ENCODE data around the gene PP2D1.
A peak's percentile ranks its signal among the peaks of the same experiment; 100 is the strongest.
"Not testable (repeated sequence)": the region's sequence is repeated elsewhere in the genome, so short reads cannot be mapped to it uniquely, and the experiment has no call there.

Gene PP2D1

DNA sequence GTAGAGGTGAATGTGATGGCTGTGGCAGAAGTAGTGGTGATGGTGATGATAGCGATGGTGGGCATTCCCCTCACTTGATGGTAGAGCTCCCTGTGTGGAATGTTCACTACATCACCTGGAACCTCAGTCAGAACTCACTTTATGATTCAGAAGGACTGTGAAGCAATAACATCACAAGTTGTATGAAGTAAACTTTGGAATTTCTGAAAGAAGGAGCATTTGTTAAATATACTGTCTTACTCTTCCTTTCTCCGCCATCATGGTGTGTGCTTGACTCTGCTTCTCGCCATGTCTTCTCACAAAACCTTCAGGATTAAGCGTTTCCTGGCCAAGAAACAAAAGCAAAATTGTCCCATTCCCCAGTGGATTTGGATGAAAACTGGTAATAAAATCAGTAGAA is at the start of gene PP2D1:
Gene PP2D1, minus strand, starts transcription at position 101 of the 400 bp plus-strand sequence. CDS start 192 bp downstream, outside the sequence.
- DNase-seq (ENCODE audit: low spot score) (no peak), FAIRE-seq (no peak)

- no peak for FAIRE-seq
- DNase-seq (ENCODE audit: low spot score): no peak
These were observed 49.1 kb upstream of the PP2D1 start for GRCh38 chr3:20060974-20061685.

DNA sequence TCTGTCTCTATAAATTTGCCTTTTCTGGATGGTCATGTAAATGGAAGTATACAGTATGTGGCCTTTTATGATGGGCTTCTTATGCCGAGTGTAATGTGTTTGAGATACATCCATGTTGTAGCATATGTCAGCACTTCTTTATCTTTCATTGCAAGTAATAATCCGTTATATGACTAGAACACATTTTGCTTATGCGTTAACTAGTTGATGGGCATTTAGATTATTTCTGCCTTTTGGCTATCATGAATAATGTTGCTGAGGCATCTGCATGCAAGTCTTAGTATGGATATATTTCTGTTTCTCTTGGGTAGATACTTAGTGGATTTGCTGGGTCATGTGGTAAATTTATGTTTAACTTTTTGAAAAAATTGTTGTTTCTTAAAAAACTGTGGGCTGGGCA is 47.9 kb upstream of the PP2D1 start:
- FAIRE-seq (no peak), DNase-seq (ENCODE audit: low spot score) (no peak)

DNA sequence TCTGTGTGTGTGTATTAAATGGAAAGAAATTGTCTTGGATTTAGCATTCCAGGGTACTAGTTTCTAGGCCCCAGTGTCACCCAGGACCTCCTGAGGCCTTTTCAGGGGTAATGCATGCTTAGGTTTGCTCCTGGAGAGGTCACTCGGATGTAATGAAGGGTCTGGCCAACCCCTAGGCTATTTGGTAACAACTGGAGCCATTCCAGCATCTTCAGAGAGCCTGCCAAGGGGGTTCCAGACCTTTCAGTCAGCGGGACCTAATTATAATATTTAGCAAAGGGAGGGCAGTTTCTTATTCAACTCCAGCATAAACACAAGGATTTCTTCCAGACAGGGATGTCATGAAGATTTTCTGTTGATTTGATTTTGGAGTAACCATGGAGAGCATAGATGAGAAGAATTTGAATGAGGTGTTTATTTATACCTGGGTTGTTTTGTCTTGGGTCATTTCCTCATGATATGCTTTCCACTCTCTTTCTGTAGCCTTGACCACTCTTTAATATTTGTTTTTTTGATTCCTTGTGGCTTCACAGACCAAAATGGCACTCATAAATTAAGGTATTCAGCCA is 45.6 kb upstream of the PP2D1 start:
- DNase-seq (ENCODE audit: low spot score): no peak

GRCh38 chr3:20056725-20057611 is 44.9 kb upstream of the PP2D1 start:
- DNase-seq (ENCODE audit: low spot score) (peak; percentile 45), FAIRE-seq (no peak)

More for the DNA sequence above, 45.6 kb upstream of the PP2D1 start:
- no peak for FAIRE-seq

- no peak for FAIRE-seq
- no peak for DNase-seq (ENCODE audit: low spot score)
These were observed 43.8 kb upstream of the PP2D1 start for GRCh38 chr3:20055842-20056241.

- DNase-seq (ENCODE audit: low spot score) (no peak), FAIRE-seq (no peak)
These were observed 43.1 kb upstream of the PP2D1 start for GRCh38 chr3:20055020-20055775.

DNA sequence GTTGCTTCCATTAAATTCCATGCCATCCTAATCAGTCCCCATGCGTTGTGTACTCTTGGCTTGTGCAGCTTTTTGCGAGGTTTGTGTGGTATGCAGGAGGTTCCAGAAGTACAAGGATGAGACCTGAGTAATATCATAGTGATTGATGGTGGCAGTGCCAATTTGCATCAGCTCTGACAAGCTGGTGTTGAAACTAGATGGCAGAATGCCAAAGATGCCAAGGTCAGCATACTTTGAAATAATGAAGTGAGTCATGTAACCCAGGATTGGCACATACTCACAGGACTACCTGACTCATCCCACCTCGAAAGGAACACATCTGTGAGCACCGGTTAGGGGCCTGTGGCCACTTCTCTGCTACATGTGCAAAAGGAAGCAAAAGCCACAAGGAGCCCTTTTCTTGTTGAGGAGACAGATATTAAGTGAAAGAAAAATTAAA is 42.5 kb upstream of the PP2D1 start:
- peak; percentile 37 for FAIRE-seq

DNA sequence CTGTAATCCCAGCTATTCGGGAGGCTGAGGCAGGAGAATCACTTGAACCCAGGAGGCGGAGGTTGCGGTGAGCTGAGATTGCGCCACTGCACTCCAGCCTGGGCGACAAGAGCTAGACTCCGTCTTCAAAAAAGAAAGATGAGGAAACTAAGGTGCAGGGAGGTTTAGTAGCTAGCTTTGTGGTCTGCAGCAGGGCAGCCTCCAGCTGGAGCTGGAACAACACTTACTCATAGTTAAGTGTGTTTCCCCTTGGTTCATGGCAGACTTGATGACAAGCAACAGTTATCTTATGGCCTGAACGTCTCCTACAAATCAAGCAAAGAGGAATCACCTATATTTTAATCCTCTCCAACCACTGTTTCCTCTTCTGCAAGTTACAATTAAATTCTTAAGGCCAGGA is 40.8 kb upstream of the PP2D1 start:
- FAIRE-seq (no peak), DNase-seq (ENCODE audit: low spot score) (no peak)

More for the DNA sequence above, 42.5 kb upstream of the PP2D1 start:
- DNase-seq (ENCODE audit: low spot score): peak; percentile 89

DNA sequence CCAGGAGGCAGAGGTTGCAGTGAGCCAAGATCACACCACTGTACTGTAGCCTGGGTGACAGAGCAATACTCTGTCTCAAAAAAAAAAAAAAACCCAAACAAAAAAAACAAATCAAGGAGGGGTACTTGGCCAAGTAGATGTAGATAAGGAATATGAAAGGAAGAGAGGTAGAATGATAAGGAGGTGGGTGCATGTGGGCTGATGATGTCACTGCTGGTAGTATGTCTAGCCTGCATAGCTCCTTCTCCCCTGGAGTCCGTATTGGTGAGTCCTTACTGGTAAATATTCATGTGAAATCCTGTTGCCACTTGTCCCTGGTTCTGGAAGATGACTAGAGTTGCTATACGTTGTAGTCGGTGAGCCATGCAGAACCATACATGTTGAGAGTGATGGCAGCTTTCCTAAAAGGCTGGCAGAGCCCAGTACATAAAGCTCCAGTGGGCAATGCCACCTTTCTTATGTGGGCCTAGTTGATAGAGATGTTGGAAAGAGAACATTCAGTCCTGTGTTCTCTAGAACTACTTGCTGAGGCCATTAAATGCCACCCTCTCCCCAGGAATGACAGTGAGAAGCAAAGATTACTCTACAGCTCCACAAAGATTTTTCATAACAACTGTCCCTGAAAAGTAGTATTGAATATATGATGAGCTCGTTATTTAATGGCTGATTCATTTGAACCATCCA is 39.2 kb upstream of the PP2D1 start:
- FAIRE-seq (no peak), DNase-seq (ENCODE audit: low spot score) (no peak)

DNA sequence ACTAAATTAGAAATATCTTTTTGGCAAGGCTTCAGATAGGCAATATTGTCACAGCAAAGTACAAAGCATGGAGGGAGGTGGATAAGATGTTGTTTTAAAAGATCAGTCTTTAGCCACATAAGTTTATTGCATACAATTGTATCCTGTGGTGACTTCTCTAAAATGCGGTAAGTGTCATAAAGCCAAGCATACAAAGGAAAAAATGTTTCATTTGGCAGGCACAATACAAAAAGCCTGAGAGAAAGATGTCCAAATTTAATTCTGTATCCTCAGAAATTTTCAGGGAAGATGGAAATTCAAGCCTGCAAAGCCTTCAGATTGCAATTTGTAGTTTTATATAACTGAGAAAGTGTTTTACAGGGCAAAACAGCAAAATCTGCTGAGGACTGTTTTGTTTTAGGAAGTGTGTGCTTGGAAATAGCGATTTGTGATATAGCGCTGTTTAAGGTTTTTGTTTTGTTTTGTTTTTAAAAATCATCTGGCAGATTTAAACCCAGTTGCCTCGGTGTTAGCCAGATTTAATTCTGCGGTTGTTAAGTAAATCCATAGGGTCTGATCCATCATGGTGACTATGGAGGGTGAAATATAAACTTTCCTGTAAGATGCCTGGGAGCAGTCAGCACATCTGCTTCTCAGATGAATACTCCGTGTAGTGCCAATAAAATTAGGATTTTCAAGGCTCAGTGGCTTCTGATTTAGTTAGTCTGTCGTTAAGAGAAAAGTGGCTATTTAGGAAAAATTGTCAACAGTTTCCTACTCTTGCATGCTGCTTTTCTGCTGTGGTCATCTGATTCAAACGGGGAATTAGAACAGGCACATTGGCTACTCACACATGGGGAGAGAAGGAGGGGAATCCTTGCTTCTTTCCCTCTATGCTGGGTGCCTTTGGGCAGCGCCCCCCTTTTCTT is 36.2 kb upstream of the PP2D1 start:
- DNase-seq (ENCODE audit: low spot score) (no peak), FAIRE-seq (no peak)

GRCh38 chr3:20047341-20047779 is 35.3 kb upstream of the PP2D1 start:
- FAIRE-seq (no peak), DNase-seq (ENCODE audit: low spot score) (no peak)

DNA sequence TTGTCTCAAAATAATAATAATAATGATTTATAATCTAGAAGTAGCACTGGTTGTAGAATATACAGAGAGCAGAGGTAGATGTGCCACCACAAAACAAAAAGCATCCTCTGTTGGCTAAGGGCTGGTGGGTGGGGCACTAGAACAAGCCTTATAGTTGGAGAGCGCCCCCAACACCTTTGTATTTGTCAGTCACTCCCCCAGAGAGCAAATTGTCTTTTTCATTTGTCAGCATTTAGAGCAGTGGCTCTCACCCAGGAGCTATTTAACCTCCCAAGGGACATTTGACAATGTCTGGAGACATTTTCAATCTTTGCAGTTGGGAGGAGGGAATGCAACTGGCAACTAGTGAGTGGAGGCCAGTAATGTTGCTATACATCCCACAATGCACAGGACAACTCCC is 34.5 kb upstream of the PP2D1 start:
- DNase-seq (ENCODE audit: low spot score) (no peak), FAIRE-seq (no peak)

GRCh38 chr3:20045141-20045540 is 33.1 kb upstream of the PP2D1 start:
- not testable (repeated sequence) for DNase-seq (ENCODE audit: low spot score); FAIRE-seq

DNA sequence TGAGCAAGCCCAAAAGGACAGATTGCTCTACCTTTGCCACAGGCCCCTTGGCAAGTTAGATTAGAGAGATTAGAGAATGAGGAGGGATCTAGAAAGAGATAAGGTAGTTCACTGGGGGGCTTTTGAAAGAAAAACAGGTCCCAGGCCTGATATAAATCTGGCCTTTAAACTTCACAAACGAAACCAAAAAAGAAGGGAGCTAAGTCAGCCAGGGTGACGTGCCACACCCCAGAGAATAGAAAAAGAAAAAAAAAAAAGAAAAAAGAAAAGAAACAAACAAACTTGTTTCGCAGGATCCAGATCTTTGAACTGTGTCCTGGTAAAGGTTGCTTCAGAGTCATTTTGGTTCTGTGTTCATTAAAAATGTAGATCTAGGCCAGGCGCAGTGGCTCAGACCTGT is 31.8 kb upstream of the PP2D1 start:
- DNase-seq (ENCODE audit: low spot score) (no peak), FAIRE-seq (no peak)

DNA sequence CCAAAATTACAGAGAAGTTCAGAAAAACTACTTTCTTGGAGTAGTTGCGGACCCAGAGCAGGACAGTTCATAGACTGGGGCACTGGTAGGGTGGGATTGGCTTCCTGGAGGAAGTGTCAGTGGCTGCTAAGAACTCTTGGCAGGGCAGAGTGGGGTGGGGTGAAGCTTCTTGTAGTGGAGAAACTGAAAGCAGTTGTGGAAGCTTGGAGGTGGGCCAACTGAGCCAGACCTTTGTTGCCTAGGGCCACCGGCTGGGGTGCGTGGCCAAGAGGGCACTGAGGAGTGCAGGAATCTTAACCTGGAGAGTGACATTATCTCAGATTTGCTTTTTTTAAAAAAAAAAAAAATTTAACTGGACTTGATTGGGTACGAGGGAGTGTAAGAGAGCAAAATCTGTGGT is 31.3 kb upstream of the PP2D1 start:
- DNase-seq (ENCODE audit: low spot score): no peak

DNA sequence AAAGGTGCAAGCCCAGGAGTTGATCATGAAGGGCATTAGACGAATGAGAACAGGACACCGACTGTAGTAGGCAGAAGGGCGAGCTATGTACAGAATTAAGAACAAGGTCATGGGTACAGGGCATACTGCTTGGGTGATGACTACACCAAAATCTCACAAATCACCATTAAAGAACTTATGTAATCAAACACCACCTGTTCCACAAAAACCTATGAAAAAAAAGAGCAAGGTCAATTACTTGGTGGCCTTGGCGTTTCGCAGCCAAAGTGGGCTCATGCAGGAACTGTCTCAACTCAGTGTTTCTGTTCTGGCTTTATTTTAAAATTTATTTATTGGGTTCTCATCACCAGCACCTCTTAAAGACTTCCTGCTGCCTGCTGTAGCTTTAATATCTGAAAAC is 30.3 kb upstream of the PP2D1 start:
- DNase-seq (ENCODE audit: low spot score): no peak
- FAIRE-seq: no peak

More for the DNA sequence above, 31.3 kb upstream of the PP2D1 start:
- FAIRE-seq: no peak

- peak; percentile 78 for DNase-seq (ENCODE audit: low spot score)
- FAIRE-seq: no peak
These were observed 29.2 kb upstream of the PP2D1 start for GRCh38 chr3:20041197-20041780.

GRCh38 chr3:20040548-20041196 is 28.6 kb upstream of the PP2D1 start:
- FAIRE-seq: no peak
- peak; percentile 74 for DNase-seq (ENCODE audit: low spot score)

Data from urothelium cell line (cell line).